ENCODE data around the gene DENND5B.
A peak's percentile ranks its signal among the peaks of the same experiment; 100 is the strongest.
"Not testable (repeated sequence)": the region's sequence is repeated elsewhere in the genome, so short reads cannot be mapped to it uniquely, and the experiment has no call there.

Gene DENND5B

DNA sequence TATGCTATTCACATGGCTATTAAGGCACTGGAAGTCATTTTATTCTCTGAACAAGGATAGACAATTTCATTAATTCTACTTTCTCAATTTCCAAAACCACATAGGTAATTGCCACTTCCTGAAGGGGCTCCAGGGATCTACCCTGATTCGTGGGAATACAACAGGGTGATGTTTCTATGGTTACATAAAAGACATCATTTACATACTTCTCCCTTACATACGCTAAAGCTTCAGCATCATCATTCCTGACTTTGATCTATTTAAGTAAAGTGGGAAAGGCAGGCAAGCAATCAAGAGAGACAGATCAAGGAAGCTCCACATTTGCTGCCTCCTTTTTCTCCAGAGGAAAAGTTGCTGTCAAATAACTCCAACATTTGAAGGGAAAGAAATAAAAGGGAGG lies 146.2 kb downstream of the DENND5B start:
- DNase-seq = no peak

DNA sequence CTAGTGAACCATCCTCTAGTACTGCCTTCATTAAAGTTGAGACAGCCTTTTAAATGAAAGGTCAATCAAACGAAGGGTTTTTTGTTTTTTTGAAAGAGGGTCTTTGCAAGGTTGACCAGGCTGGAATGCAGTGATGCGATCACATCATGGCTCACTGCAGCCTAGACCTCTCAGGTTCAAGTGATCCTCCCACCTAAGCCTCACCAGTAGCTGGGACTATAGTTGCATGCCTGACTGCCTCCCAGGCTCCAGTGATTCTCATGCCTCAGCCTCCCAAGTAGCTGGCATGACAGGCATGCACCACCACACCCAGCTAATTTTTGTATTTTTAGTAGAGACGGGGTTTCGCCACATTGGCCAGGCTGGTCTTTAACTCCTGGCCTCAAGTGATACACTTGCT lies 150.3 kb downstream of the DENND5B start:
- no peak for DNase-seq

GRCh38 chr12:31440134-31440533 lies 150.8 kb downstream of the DENND5B start:
- DNase-seq = no peak

DNA sequence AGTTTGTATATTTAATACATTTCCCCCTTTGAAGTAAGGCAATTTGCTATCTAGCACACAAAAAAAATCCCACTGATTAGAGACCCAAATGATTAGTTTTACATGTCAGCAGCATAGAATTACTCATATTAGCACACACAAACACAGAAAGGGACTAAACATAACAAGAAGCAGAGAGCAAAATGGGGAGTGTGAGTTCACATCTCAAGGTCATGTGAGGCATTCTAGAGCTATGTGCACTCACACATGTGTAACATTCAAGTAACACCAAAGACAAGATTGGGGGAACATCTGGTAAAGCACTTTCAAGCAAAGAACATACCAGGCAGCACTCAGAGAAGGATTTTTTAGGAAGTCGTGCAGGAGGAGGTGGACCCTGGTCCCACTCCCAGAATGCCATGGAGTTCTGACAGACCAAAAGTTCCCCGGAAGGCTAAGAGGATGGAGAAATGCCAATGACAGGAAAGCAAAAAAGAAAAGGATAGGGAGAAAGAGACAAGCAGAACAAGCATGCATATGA lies 159.2 kb downstream of the DENND5B start:
- DNase-seq = no peak

DNA sequence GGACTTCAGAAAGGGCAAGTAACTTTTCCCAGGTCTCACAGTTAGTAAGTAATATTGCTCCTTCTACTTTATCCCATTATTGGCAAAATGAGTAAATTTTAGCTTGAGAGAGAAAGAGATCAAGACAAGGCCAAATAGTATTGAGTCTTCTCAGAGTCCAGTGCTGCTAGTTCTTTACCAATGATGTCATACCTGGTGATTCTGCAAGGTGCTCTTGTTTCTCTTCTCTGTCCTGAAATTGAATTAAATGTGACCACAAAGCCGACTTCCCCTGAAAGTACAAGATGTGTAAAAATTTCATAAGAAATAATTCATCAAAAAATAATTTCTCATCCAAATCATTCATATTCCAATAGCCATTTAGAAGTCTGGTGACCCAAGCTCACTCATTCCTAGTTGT lies 167.5 kb downstream of the DENND5B start:
- DNase-seq = no peak

DNA sequence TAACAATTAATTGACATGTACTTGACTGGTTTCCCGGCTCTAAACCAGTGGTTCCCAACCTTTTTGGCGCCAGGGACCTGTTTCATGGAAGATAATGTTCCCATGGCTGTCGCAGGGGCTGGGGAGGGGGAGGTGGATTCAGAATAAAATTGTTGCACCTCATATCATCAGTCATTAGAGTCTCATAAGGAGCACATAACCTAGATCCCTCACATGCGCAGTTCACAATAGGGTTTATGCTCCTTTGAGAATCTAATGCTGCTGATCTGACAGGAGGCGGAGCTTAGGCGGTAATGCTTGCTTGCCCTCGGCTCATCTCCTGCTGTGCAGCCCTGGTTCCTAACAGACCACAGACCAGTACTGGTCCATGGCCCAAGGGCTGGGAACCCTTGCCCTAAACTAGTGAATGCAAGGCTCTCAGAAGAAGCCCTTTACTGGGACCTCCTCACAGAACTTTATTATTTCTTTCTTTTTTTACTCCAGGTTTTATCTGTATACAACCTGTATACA lies 178.6 kb downstream of the DENND5B start:
- DNase-seq = no peak

DNA sequence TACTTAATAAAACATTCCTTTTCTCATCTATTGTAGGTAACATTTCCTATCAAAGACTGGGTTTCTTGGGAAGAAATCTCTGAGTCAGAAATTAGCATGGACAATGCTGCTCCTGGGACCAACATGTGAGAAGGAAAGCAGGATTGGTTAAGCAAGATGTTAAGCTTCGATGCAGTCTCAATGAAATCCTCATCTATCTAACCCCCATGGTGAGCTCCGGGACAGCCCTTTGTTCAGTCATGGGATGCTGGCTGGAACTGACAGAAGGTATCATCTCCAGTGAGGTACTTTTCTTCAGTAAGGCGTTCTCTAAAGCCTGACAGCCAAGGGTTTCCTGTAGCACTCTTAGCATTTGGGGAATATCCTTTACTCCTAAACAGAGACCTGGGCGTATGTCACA lies 182.2 kb downstream of the DENND5B start:
- DNase-seq = no peak

DNA sequence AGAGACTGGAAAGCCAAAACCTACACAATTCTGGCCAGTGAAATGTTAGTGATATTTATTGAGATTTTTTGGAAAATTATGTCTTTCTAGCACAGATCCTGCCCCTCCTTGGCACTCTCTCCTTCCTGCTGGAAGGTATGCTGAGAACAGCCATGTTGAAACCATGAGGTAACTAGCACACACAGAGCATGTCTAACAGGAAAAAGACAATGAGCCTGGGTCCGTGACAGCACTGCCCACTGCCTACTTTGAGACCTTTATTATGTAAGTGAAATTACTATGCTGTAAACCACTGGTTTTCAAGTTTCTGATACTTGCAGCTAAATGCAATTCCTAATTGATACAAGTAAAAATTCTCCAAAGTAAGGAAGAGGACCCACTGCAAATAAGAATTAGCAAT lies 183.4 kb downstream of the DENND5B start:
- DNase-seq = no peak

- no peak for DNase-seq
These were observed 184.6 kb downstream of the DENND5B start for GRCh38 chr12:31406345-31406744.

GRCh38 chr12:31405021-31405420 lies 185.9 kb downstream of the DENND5B start:
- no peak for DNase-seq

DNA sequence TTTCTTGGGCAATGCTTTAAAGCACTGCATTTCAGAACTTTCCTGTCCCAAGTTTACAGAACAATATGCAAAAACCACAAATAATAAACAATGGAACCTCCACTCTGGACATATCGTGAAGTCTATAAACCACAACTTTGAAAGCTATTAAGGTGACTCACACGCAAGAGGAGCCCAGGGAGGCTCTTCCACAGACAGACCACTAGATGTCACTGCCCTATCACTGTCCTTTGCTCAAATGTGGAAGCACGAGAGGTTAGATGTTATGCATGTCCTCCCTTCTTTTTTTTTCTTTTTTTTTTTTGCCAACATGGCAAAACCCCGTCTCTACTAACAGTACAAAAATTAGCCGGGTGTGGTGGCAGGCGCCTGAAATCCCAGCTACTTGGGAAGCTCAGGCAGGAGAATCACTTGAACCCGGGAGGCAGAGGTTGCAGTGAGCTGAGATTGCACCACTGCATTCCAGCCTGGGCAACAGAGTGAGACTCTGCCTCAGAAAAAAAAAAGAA lies 187.8 kb downstream of the DENND5B start:
- peak; percentile 73 for DNase-seq

GRCh38 chr12:31393004-31393550 lies 197.9 kb downstream of the DENND5B start:
- no peak for DNase-seq

DNA sequence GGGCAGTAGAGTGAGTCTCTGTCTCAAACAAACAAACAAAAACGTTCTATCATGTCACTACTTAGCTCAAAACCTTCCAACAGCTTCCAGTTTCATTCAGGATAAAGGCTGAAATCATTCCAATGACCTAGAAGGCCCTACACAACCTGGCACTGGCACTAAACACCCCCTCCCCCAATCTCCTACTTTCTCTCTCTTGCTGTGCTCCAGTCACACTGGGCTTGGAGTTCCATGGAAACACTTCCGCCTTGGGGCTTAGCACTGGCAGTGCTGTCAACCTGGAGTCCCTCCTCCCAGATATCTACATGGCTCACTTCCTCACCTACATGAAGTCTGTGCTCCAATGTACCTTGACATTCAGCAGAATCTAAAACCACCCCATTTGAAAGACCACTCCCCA lies 199.9 kb downstream of the DENND5B start:
- DNase-seq = no peak

DNA sequence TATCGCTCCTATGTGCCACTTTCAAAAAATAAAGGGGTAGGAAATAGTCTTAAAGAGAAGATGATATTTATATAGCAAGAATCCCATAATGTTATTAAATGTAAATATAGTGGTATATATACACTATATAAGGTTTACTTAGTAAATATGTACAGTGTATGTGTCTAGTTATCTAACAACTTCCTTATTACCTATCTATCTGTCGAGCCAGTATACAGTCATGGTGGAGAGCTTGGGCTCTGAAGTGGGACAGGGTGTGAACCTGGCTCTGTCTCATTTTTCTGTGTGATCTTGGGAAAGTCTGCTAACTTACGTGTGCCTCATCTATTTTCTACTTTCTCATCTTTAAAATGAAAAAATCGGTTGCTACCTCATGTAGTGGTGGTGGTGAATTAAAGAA lies 202.2 kb downstream of the DENND5B start:
- no peak for DNase-seq

DNA sequence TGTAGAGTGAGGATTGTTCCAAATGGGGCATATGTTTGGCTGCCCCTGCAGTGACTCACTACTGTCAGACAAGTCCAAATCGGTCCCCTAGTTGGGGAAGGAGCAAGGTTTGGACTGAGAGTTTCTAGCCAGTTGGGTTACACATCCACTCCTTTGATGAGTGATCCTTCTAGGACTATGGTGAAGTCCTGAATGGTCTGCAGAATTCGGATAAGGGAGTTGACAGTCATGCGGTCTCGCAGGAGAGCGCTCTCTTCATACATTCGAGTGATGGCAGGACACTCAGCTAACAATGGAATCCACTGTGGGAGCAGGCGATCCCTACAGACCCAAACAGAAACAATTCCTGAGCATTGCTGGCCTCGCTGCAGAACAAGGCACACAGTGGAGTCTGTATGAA lies 203.5 kb downstream of the DENND5B start:
- DNase-seq = no peak

DNA sequence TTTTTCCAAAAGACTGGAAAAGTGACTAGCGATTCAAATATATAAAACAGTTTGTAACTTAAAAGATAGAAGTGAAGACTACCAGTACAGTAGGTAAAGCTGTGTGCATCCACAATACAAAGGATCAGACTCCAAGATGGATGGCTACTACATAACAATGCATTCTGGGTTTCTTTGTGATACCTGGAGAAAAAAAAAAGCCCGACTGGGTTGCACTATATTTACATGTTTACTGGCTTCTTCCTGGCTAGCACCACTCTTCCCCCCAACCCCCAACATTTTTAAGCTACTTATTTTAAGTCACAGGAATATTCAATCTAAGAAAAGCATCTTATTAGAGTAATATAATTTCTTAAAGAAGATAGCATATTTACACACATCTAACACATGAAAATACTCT lies 203.9 kb downstream of the DENND5B start:
- no peak for DNase-seq

DNA sequence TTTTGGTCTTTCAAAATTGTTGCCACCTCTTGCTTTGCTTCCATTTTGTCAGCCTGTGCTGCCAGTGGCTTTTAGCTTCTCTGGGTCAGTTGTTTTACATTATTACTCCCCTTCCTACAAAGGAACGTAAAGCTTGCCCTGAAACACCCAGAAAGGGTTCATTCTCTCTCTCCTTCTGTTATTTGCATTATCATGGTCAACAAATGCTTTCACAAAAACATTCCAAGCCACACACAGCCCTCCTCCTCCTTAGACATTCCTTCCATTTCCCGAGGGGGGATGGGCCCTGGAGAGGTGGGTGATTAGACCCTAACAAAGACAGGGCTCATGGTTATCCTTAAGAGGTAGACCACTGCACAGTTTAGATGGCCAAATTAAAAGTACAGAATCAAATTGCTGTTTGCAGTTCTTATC lies 204.6 kb downstream of the DENND5B start:
- DNase-seq = no peak

DNA sequence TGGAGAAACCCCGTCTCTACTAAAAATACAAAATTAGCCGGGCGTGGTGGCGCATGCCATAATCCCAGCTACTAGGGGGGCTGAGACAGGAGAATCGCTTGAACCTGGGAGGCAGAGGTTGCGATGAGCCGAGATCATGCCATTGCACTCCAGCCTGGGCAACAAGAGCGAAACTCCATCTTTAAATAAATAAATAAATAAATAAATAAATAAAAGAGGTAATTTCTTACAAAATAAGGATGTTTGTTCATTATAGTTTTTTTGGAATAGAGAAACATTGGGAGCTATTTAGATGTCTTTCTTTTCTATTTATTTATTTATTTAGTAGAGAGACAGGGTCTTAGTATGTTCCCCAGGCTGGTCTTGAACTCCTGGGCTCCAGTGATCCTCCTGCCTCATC lies 213.7 kb downstream of the DENND5B start:
- DNase-seq = not testable (repeated sequence)

GRCh38 chr12:31375422-31375821 lies 215.5 kb downstream of the DENND5B start:
- not testable (repeated sequence) for DNase-seq

DNA sequence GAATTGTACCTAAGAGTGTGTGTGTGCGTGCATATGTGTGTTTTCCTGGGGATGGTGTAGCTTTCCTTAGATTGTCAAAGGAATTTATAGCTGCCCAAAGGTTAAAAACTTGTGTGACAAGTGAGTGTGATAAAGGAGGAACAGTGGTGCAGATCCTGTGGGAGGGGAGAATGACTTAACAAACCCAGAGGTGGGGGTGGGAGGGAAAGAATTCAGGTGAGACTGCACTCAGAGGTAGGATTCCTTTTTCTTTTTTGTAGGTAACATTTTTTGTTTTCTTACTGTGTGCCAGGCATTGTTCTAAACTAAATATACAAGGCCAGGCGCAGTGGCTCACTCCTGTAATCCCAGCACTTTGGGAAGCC lies 219.7 kb downstream of the DENND5B start:
- no peak for DNase-seq

DNA sequence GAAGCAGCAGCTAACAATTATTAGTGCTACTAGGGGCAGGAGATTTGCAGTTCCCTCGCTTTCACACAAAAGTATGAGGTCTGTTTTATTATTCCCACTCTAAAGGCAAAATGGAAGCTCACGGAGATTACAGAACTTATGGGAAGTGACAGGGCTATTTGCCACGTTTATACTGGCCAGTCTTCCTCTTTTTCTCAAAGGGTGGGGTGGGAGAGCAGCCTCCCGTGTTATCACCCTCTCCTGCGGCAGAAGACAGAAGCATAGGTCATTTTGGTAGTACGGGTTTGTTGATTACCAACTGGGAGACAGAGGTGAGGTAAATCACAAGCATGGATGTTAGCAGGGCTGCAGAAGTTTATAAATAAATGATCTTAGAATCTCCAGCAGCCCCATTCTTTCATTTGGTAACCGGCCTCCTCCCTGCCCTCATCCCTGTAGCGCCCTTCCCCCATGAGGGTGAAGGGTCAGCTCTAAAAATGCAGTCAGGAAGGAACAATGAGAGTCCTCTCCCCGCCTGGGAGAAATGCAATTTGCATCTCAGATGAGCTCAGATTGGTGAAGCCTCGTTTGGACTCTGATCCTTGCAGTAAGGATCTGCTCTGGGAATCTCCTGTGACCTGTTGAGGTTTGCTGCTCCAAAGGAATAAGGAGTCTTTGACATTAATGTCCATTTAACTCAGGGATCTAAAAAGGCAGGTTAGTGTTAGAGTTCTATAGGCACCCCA lies 220.2 kb downstream of the DENND5B start:
- DNase-seq = no peak

DNA sequence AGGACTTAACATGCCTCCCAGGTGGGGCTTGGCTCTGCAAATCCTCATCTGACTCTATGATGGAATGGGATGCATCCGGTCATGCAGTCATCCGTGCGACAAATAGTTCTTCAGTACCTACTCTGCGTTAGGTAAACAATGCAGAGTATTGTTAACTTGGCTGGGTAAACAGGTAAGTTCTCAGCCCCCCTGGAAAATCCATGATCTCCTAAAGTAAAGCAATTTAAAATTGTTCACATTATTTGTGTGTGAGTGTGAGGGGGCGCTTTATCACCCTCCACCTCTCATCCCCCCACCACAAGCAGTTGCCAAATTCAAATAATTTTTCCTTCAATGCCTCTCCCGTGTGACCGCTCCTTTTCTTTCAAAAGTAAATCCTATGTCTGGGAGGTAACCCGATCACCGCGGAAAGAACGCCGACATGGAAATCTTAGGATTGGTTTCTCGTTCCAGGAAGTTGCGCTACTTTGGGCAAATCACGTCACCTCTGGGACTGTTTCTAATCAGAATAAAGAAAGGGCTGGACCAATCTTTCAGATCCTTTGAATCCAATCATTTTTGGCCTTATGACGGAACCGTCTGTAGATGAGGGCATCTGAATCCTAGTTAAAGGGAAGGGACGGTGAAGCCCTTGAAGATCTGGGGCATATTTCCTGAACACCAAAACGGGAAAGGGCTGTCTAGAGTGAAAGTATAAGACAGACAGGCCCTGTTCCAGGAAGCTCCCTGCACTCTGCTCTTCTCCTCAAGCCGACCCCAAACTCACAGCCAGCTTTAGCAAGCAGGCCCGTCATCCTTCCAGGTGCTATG lies 221.0 kb downstream of the DENND5B start:
- no peak for DNase-seq

- no peak for DNase-seq
These were observed 222.1 kb downstream of the DENND5B start for GRCh38 chr12:31368666-31369361.

Data from activated CD4-positive, alpha-beta T cell treated with anti-CD3 and anti-CD28 coated beads, Interleukin-2, amount 50 U/mL, for 16 hours (primary cell).